NCI-H146 treated with DMSO at 0.1 percent for 48 hours (cell line): ENCODE measurements around the gene TRIM36.

ENCODE experiments used
- DNase-seq: peaks from one replicate; lab custom pipeline; 2025; ENCODE audit not compliant: unreplicated experiment; lab: John Stamatoyannopoulos, UW

Gene TRIM36

DNA sequence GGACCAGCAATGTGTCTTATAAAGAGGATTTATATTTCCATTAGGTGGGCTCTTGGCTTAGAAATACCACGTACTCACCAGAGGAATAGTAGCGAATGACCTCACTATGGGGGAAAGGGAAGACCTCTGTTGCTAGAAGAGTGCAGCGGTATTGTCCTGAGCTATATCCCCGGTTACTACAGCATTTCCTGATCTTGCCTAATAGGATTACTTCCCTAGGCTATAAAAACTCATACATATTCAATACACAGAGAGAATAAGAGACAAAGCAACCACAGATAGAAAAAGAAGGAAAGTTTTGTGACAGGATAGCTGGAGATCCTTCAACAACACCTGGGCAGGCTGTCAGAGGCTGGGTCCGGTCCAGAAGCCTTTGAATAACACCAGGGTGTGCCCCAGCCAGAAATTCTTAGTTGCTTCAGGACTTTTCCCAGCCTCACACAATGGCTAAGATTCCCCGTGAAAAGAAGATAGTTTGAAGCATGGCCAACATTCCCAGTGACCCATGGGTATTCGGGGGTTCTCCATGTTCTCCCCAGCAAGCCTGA lies 85.4 kb downstream of the TRIM36 start:
- DNase-seq: no peak

DNA sequence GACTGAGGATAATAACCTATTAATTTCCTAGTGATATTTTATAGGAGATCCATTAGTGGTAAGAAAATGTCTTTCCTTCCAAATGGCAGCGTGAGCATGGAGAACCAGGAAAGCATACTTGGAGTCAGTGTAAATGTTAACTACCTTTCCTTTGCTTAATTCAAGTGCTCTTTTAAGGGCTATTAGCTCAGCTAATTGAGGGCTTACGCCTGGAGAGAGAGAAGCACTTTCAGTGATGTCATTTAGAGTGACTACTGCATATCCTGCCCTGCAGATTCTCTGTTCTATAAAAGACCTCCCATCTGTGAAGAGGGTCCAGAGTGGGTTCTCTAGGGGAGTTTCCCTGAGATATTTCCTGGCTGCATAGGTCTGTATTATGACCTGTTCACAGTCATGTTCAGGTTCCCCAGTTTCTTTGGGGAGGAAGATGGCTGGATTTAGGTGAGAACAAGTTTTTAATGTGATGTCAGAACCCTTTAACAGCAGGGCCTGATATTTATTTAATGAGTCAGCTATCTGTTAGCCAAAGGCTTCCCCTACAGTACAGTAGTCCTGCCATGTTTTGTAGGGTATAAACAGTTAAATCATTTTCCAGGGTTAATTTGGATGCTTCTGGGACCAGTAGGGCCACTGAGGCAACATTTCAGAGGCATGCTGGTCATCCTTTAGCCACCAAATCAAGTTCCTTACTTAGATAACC lies 89.6 kb downstream of the TRIM36 start:
- DNase-seq: no peak
